ENCODE measurements around the gene MAGI2. TPM values are rescaled to one million over a fixed set of nuclear protein-coding genes. Genes with fewer than 3 reads are reported as not detected.

MAGI2 gene
- total RNA-seq, 1 donor from 2014 or later: 3.6 TPM

GRCh38 chr7:78402096-78402495, 1051.4 kb downstream of the MAGI2 start:
- ATAC-seq: no peak
- DNase-seq: no peak
- intact Hi-C loops (cut with micrococcal nuclease): no loop called here

- DNase-seq: no peak
- intact Hi-C loops (cut with micrococcal nuclease): no loop called here
- no peak for ATAC-seq
Measured at GRCh38 chr7:78400038-78400437, 1053.4 kb downstream of the MAGI2 start.

GRCh38 chr7:78399033-78399769, 1054.3 kb downstream of the MAGI2 start:
- ATAC-seq (no peak), DNase-seq (no peak)
- intact Hi-C loops (cut with micrococcal nuclease): no loop called here

GRCh38 chr7:78398576-78398975, 1054.9 kb downstream of the MAGI2 start:
- no peak for ATAC-seq
- DNase-seq: no peak
- intact Hi-C loops (cut with micrococcal nuclease): no loop called here

- no peak for ATAC-seq
- DNase-seq: no peak
- intact Hi-C loops (cut with micrococcal nuclease): no loop called here
Measured at GRCh38 chr7:78398081-78398480, 1055.4 kb downstream of the MAGI2 start.

- intact Hi-C loops (cut with micrococcal nuclease): no loop called here
- DNase-seq (no peak), ATAC-seq (peak; percentile 96)
Measured at GRCh38 chr7:78396210-78396609, 1057.3 kb downstream of the MAGI2 start.

- ATAC-seq: no peak
- no peak for DNase-seq
- intact Hi-C loops (cut with micrococcal nuclease): no loop called here
Measured at GRCh38 chr7:78395298-78396036, 1058.0 kb downstream of the MAGI2 start.

- intact Hi-C loops (cut with micrococcal nuclease): no loop called here
- no peak for DNase-seq
- ATAC-seq: no peak
Measured at GRCh38 chr7:78389022-78389421, 1064.4 kb downstream of the MAGI2 start.

- intact Hi-C loops (cut with micrococcal nuclease): no loop called here
Measured at GRCh38 chr7:78386520-78386919, 1066.9 kb downstream of the MAGI2 start.

GRCh38 chr7:78383096-78383880, 1070.2 kb downstream of the MAGI2 start:
- intact Hi-C loops (cut with micrococcal nuclease): loop anchor here (2.0 kb wide), 1 partner anchor 64 kb away; no protein-coding TSS in a partner anchor
- ATAC-seq (no peak), DNase-seq (no peak)

More at GRCh38 chr7:78386520-78386919, 1066.9 kb downstream of the MAGI2 start:
- DNase-seq (no peak), ATAC-seq (peak; percentile 72)

GRCh38 chr7:78379148-78379547, 1074.3 kb downstream of the MAGI2 start:
- no peak for ATAC-seq
- intact Hi-C loops (cut with micrococcal nuclease): no loop called here
- DNase-seq: no peak

- intact Hi-C loops (cut with micrococcal nuclease): no loop called here
Measured at GRCh38 chr7:78377532-78377931, 1075.9 kb downstream of the MAGI2 start.

GRCh38 chr7:78370936-78371335, 1082.5 kb downstream of the MAGI2 start:
- intact Hi-C loops (cut with micrococcal nuclease): no loop called here
- ATAC-seq: no peak
- DNase-seq: no peak

More at GRCh38 chr7:78377532-78377931, 1075.9 kb downstream of the MAGI2 start:
- ATAC-seq (no peak), DNase-seq (no peak)

- ATAC-seq (no peak), DNase-seq (no peak)
- intact Hi-C loops (cut with micrococcal nuclease): no loop called here
Measured at GRCh38 chr7:78368771-78369170, 1084.7 kb downstream of the MAGI2 start.

GRCh38 chr7:78367280-78367773, 1086.1 kb downstream of the MAGI2 start:
- intact Hi-C loops (cut with micrococcal nuclease): no loop called here
- DNase-seq (no peak), ATAC-seq (no peak)

- intact Hi-C loops (cut with micrococcal nuclease): no loop called here
- ATAC-seq: no peak
Measured at GRCh38 chr7:78363866-78364265, 1089.6 kb downstream of the MAGI2 start.

GRCh38 chr7:78359836-78360235, 1093.6 kb downstream of the MAGI2 start:
- intact Hi-C loops (cut with micrococcal nuclease): no loop called here
- ATAC-seq: no peak

More at GRCh38 chr7:78363866-78364265, 1089.6 kb downstream of the MAGI2 start:
- DNase-seq: no peak

GRCh38 chr7:78357709-78358108, 1095.8 kb downstream of the MAGI2 start:
- DNase-seq (no peak), ATAC-seq (no peak)
- intact Hi-C loops (cut with micrococcal nuclease): no loop called here

More at GRCh38 chr7:78359836-78360235, 1093.6 kb downstream of the MAGI2 start:
- no peak for DNase-seq

- no peak for DNase-seq
- intact Hi-C loops (cut with micrococcal nuclease): no loop called here
- ATAC-seq: no peak
Measured at GRCh38 chr7:78355834-78356233, 1097.6 kb downstream of the MAGI2 start.

- intact Hi-C loops (cut with micrococcal nuclease): no loop called here
Measured at GRCh38 chr7:78350926-78351325, 1102.5 kb downstream of the MAGI2 start.

More at GRCh38 chr7:78350926-78351325, 1102.5 kb downstream of the MAGI2 start:
- DNase-seq (no peak), ATAC-seq (no peak)

Data from left ventricle myocardium superior (tissue), 1 donor.